ENCODE data around the gene CEP192.

Gene CEP192

GRCh38 chr18:13125191-13125590, 134.0 kb downstream of the CEP192 start:
- TF ChIP-seq NFIC (IDR thresholded peaks at IDR 0.05) (no peak), TAF1 (IDR thresholded peaks at IDR 0.05; ENCODE audit: low read depth) (no peak), USF1 (IDR thresholded peaks at IDR 0.05) (no peak), EGR1 (IDR thresholded peaks at IDR 0.05) (no peak), ZBTB7A (IDR thresholded peaks at IDR 0.05; ENCODE audit: low read depth) (no peak), TCF12 (IDR thresholded peaks at IDR 0.05; ENCODE audit: low read depth) (no peak), REST (IDR thresholded peaks at IDR 0.05; ENCODE audit: low read depth) (no peak), FOXM1 (IDR thresholded peaks at IDR 0.05; ENCODE audit: borderline replicate concordance, low read depth) (no peak), RAD21 (IDR thresholded peaks at IDR 0.05; ENCODE audit: low read depth) (no peak), YY1 (IDR thresholded peaks at IDR 0.05; ENCODE audit: low read depth) (no peak), EP300 (IDR thresholded peaks at IDR 0.05; ENCODE audit: borderline replicate concordance) (no peak), CEBPB (IDR thresholded peaks at IDR 0.05) (no peak), TEAD4 (IDR thresholded peaks at IDR 0.05) (no peak), CREB1 (IDR thresholded peaks at IDR 0.05; ENCODE audit: low read depth) (no peak)
- TF ChIP-seq, protein P1, sequence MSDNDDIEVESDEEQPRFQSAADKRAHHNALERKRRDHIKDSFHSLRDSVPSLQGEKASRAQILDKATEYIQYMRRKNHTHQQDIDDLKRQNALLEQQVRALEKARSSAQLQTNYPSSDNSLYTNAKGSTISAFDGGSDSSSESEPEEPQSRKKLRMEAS (IDR thresholded peaks at IDR 0.05): no peak

- no peak for TF ChIP-seq EP300 (IDR thresholded peaks at IDR 0.05; ENCODE audit: borderline replicate concordance)
- no peak for TF ChIP-seq CREB1 (IDR thresholded peaks at IDR 0.05; ENCODE audit: low read depth)
- no peak for TF ChIP-seq CEBPB (IDR thresholded peaks at IDR 0.05)
- TF ChIP-seq ZBTB7A (IDR thresholded peaks at IDR 0.05; ENCODE audit: low read depth): no peak
- no peak for TF ChIP-seq USF1 (IDR thresholded peaks at IDR 0.05)
- TF ChIP-seq TCF12 (IDR thresholded peaks at IDR 0.05; ENCODE audit: low read depth): no peak
- no peak for TF ChIP-seq EGR1 (IDR thresholded peaks at IDR 0.05)
- no peak for TF ChIP-seq TAF1 (IDR thresholded peaks at IDR 0.05; ENCODE audit: low read depth)
- TF ChIP-seq RAD21 (IDR thresholded peaks at IDR 0.05; ENCODE audit: low read depth): no peak
- no peak for TF ChIP-seq FOXM1 (IDR thresholded peaks at IDR 0.05; ENCODE audit: borderline replicate concordance, low read depth)
- TF ChIP-seq TEAD4 (IDR thresholded peaks at IDR 0.05): no peak
- TF ChIP-seq YY1 (IDR thresholded peaks at IDR 0.05; ENCODE audit: low read depth): no peak
- TF ChIP-seq, protein P1 (IDR thresholded peaks at IDR 0.05): no peak
- TF ChIP-seq REST (IDR thresholded peaks at IDR 0.05; ENCODE audit: low read depth): no peak
- TF ChIP-seq NFIC (IDR thresholded peaks at IDR 0.05): no peak
These were observed 135.9 kb downstream of the CEP192 start for GRCh38 chr18:13126966-13127598.

DNA sequence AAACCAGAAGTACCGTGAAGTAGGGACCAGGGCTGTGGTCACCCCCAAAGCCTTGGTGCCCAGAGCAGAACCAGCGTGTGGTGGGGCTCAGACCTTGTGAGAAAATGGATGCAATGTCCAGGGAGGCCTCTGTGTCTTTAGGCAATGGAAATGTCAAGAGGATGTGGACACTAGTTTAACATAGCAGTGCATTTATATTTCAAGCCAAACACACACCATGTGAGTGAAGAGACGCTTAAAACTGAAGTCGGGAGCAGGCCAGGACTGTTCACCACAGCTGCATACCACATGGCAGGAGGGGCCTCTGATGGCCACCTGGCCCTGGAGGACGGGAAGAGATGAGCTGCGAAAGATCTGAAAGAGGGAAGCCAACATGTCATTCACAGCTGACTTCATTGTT, 140.1 kb downstream of the CEP192 start:
- TF ChIP-seq YY1 (IDR thresholded peaks at IDR 0.05; ENCODE audit: low read depth) (no peak), TEAD4 (IDR thresholded peaks at IDR 0.05) (no peak), REST (IDR thresholded peaks at IDR 0.05; ENCODE audit: low read depth) (no peak)

DNA sequence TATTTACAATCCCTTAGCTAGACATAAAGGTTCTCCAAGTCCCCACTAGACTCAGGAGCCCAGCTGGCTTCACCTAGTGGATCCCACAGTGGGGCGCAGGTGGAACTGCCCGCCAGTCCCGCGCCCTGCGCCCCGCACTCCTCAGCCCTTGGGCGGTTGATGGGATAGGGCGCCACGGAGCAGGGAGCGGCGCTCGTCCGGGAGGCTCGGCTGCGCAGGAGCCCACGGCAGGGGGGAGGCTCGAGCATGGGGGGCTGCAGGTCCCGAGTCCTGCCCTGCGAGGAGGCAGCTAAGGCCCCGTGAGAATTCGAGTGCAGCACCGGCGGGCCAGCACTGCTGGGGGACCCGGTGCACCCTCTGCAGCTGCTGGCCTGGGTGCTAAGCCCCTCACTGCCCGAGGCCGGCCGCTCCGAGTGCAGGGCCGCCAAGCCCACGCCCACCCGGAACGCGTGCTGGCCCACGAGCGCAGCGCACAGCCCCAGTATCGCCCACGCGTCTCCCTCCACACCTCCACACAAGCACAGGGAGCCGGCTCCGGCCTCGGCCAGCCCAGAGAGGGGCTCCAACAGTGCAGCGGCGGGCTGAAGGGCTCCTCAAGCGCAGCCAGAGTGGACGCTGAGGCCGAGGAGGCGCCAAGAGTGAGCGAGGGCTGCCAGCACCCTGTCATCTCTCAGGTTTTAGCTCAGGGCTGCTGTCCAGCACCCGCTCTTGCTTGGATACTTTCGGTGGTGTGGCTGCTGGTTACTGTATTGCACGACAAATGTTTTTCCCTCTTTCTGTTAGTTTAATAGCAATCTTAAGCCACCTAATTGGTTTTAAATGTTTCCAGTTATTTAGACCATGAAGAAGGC, 143.6 kb downstream of the CEP192 start:
- TF ChIP-seq FOXM1 (IDR thresholded peaks at IDR 0.05; ENCODE audit: borderline replicate concordance, low read depth): no peak
- TF ChIP-seq REST (IDR thresholded peaks at IDR 0.05; ENCODE audit: low read depth): peak; percentile 49; the same call in 1 of the 2 replicates
- no peak for TF ChIP-seq CEBPB (IDR thresholded peaks at IDR 0.05)
